ENCODE results near the gene DBN1. TPM values are rescaled to one million over a fixed set of nuclear protein-coding genes. Genes with fewer than 3 reads are reported as not detected.

DBN1 gene
- total RNA-seq, 1 experiment from 2014 or later: 210 TPM

GRCh38 chr5:177445052-177445916, 28.1 kb downstream of the DBN1 start:
- DNase-seq (ENCODE audit: low read depth): no peak

- no peak for DNase-seq (ENCODE audit: low read depth)
These were observed 29.1 kb downstream of the DBN1 start for GRCh38 chr5:177444106-177445051.

GRCh38 chr5:177443144-177443983, 30.1 kb downstream of the DBN1 start:
- DNase-seq (ENCODE audit: low read depth): no peak

GRCh38 chr5:177442066-177442826, 31.2 kb downstream of the DBN1 start:
- DNase-seq (ENCODE audit: low read depth): no peak

- no peak for DNase-seq (ENCODE audit: low read depth)
These were observed 32.2 kb downstream of the DBN1 start for GRCh38 chr5:177440990-177441780.

GRCh38 chr5:177440211-177440989, 33.0 kb downstream of the DBN1 start:
- DNase-seq (ENCODE audit: low read depth): no peak

- DNase-seq (ENCODE audit: low read depth): no peak
These were observed 33.8 kb downstream of the DBN1 start for GRCh38 chr5:177439518-177440053.

- DNase-seq (ENCODE audit: low read depth): no peak
These were observed 35.0 kb downstream of the DBN1 start for GRCh38 chr5:177438468-177438867.

- DNase-seq (ENCODE audit: low read depth): no peak
These were observed 35.8 kb downstream of the DBN1 start for GRCh38 chr5:177437623-177438022.

- DNase-seq (ENCODE audit: low read depth): no peak
These were observed 37.4 kb downstream of the DBN1 start for GRCh38 chr5:177435847-177436536.

GRCh38 chr5:177434942-177435738, 38.3 kb downstream of the DBN1 start:
- no peak for DNase-seq (ENCODE audit: low read depth)

GRCh38 chr5:177434437-177434836, 39.0 kb downstream of the DBN1 start:
- DNase-seq (ENCODE audit: low read depth): no peak

- DNase-seq (ENCODE audit: low read depth): no peak
These were observed 39.7 kb downstream of the DBN1 start for GRCh38 chr5:177433658-177434217.

GRCh38 chr5:177432839-177433657, 40.4 kb downstream of the DBN1 start:
- DNase-seq (ENCODE audit: low read depth): no peak

GRCh38 chr5:177432143-177432838, 41.1 kb downstream of the DBN1 start:
- no peak for DNase-seq (ENCODE audit: low read depth)

Data from LHCN-M2 (cell line).